Tibial artery (tissue), 4 donors: ENCODE data around the gene CHGA.

ENCODE experiments used
- DNase-seq, 2 donors: peaks; one replicate each; pipeline ENCODE4 v3.0.0-alpha.2; 2019
- H3K27ac ChIP-seq, 2 donors: fragments of 200-600 bp; sonication (generic) in 1 of 2; 1 replicate in 1 of 2; 2 replicates in 1 of 2; pipeline ENCODE4 v1.5.1; 2018 to 2019; ENCODE audit warnings: mild to moderate bottlenecking in 1 of 2
- H3K27me3 ChIP-seq, 2 donors: fragments of 200-600 bp; sonication (generic) in 1 of 2; one replicate each; pipeline versions ENCODE4 v1.5.1 to v1.6.0; 2016 to 2019
- H3K36me3 ChIP-seq, 3 donors: fragments of 200-600 bp; sonication (generic) in 2 of 3; one replicate each; pipeline ENCODE4 v1.5.1; 2016 to 2019; ENCODE audit warnings: mild to moderate bottlenecking in 2 of 3
- H3K4me1 ChIP-seq, 4 donors: fragments of 200-600 bp; sonication (generic) in 2 of 4; 1 replicate in 3 of 4; 2 replicates in 1 of 4; pipeline ENCODE4 v1.5.1; 2016 to 2019
- H3K4me3 ChIP-seq, 2 donors: fragments of 200-600 bp; sonication (generic) in 1 of 2; 1 replicate in 1 of 2; 2 replicates in 1 of 2; pipeline ENCODE4 v1.5.1; 2018 to 2019; ENCODE audit warnings: mild to moderate bottlenecking in 2 of 2
- H3K9me3 ChIP-seq, 3 donors: fragments of 200-600 bp; sonication (generic) in 1 of 3; one replicate each; pipeline ENCODE4 v1.5.1; 2016 to 2019
- CTCF ChIP-seq, 2 experiments: fragments of 200-600 bp in 1 of 2; fragments of 450-650 bp in 1 of 2; IDR thresholded peaks; one replicate each; pipeline ENCODE4 v1.5.1; 2017 to 2019; ENCODE audit warnings: antibody characterized with exemption in 2 of 2, mild to moderate bottlenecking in 1 of 2, moderate library complexity in 1 of 2
- intact Hi-C: fragments of 100-400 bp; cut with DNase I; formaldehyde crosslinking; loops from one replicate; pipeline ENCODE4 v1.15.0; 2023; ENCODE audit warnings: low total_unique reads

Gene CHGA

DNA sequence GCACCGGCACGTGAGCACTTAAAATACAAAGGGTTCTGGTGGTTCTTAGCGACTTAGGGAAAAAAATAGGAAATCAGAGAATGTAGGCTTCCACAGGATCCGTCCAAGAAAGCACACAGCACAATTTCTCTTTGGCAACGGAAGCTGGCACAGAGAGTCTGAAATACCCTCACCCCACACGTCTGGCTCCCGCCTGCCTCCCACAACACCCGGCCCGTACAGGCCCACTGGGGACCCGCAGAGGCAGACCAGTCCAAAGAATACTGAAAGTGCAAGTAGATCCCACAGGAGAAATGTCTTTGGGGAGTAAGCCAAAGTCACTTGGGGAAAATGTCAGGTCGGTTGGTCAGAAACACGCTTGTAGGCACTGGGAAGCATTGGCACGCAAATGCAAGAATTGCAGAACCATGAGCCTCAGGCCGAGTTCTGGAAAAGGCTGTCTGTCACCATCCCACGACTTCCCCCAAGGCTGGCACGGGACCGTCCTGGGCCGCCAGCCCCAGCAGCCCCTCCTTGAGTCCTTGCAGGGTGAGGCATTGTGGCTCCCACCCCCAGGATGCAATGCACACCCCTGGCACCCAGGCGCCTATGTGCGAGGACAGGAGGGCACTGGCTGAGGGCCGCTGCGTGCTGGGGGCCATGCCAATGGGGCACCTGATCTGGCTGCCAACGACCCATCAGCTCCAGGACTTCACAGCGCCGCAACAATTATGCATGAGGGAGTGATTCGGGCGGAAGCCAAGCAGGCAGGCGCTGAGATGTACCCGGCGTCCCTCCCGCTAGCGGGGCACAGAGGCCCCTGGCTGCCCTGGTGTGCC lies 29.7 kb downstream of the CHGA start:
- Histone ChIP-seq H3K4me1 (peaks cover 0 to 43% (median 36%) of the 10 kb centered on the region in 4 donors), H3K27me3 (no peaks in the 10 kb centered on the region), H3K9me3 (no peaks in the 10 kb centered on the region), H3K4me3 (peak overlapping the region; percentile 9 to 26), H3K27ac (peak overlapping the region; percentile 72 to 85), H3K36me3 (peaks cover 10 to 56% (median 31%) of the 10 kb centered on the region in 3 donors)
- DNase-seq: peak; percentile 49 to 93
- intact Hi-C loops: loop anchor here (1.0 to 10.0 kb wide), 4 partner anchors 163 to 254 kb away; partner anchors contain the start of genes GON7, ITPK1 and UBR7
- TF ChIP-seq CTCF (IDR thresholded peaks at IDR 0.05): peak in 1 of 2 experiments; percentile 35

DNA sequence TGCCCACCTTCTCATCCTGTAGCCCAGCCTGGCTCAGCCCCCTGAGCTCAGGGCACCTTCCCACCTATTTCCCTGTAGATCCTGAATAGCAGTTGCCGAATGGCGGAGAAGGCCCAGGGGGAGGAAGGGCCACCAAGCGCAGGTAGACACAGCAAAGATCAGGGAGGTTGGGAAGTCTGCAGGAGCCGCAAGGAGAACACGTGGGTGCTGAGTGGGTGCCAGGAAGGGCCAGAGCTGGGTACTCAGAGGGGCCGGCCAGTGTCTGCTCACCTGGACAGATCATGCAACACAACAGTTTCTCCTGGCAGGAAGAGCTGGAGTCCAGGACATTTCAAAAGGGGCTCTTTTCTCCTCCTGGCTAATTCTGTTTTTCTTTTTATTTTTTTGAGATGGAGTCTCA lies 30.6 kb downstream of the CHGA start:
- Histone ChIP-seq H3K36me3 (peaks cover 18 to 62% (median 40%) of the 10 kb centered on the region in 3 donors), H3K4me1 (peaks cover 0 to 43% (median 36%) of the 10 kb centered on the region in 4 donors), H3K27me3 (no peaks in the 10 kb centered on the region), H3K27ac (peak overlapping the region; percentile 72 to 85), H3K9me3 (no peaks in the 10 kb centered on the region), H3K4me3 (peak overlapping the region in 1 of 2 donors; percentile 26)
- DNase-seq: no peak
- intact Hi-C loops: loop anchor here (2.0 to 10.0 kb wide), 3 partner anchors 189 to 253 kb away; partner anchors contain the start of genes GON7 and UBR7
- TF ChIP-seq CTCF (IDR thresholded peaks at IDR 0.05): no peak

GRCh38 chr14:92954933-92955332 lies 32.0 kb downstream of the CHGA start:
- Histone ChIP-seq H3K4me1 (peaks cover 0 to 39% (median 34%) of the 10 kb centered on the region in 4 donors), H3K4me3 (no peak overlapping the region), H3K9me3 (no peaks in the 10 kb centered on the region), H3K36me3 (peaks cover 20 to 56% (median 37%) of the 10 kb centered on the region in 3 donors), H3K27ac (no peak overlapping the region), H3K27me3 (no peaks in the 10 kb centered on the region)
- TF ChIP-seq CTCF (IDR thresholded peaks at IDR 0.05): no peak
- DNase-seq: no peak
- intact Hi-C loops: loop anchor here (5.0 to 10.0 kb wide), 2 partner anchors 187 to 220 kb away; no protein-coding TSS in a partner anchor

GRCh38 chr14:92955381-92955780 lies 32.4 kb downstream of the CHGA start:
- Histone ChIP-seq H3K9me3 (no peaks in the 10 kb centered on the region), H3K4me1 (peaks cover 0 to 35% (median 30%) of the 10 kb centered on the region in 4 donors), H3K27ac (no peak overlapping the region), H3K36me3 (peaks cover 20 to 56% (median 34%) of the 10 kb centered on the region in 3 donors), H3K27me3 (no peaks in the 10 kb centered on the region), H3K4me3 (no peak overlapping the region)
- intact Hi-C loops: loop anchor here (10.0 kb wide), 1 partner anchor 219 kb away; no protein-coding TSS in a partner anchor
- no peak for DNase-seq
- no peak for TF ChIP-seq CTCF (IDR thresholded peaks at IDR 0.05)

DNA sequence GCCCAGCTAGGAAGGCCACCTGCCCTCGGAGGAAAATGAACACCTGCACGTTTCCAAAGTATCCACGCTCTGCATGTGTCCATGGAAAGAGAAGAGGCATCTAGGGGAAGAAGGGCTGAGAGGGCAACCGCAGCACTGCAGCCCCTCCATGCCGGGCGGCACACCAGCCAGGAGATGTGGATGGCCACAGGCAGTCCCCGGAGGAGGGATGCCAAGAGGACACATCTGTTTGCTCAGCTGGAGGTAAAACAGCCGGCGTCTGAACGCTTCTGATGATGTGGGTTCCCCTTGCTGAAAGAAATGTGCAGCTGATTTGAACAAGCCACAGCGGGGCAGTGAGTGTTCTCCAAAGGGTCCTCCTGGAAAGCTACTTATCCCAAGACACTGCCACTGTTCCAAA lies 34.0 kb downstream of the CHGA start:
- Histone ChIP-seq H3K4me3 (no peak overlapping the region), H3K27me3 (no peaks in the 10 kb centered on the region), H3K9me3 (no peaks in the 10 kb centered on the region), H3K36me3 (peaks cover 20 to 63% (median 33%) of the 10 kb centered on the region in 3 donors), H3K27ac (no peak overlapping the region), H3K4me1 (peaks cover 0 to 20% (median 19%) of the 10 kb centered on the region in 4 donors)
- intact Hi-C loops: loop anchor here (10.0 kb wide), 1 partner anchor 218 kb away; no protein-coding TSS in a partner anchor
- no peak for DNase-seq
- no peak for TF ChIP-seq CTCF (IDR thresholded peaks at IDR 0.05)
